Activated CD8-positive, alpha-beta T cell treated with anti-CD3 and anti-CD28 coated beads, Interleukin-2, amount 10 ng/mL, durations not matched to agents 7 days and 5 days (primary cell): ENCODE results near the gene AQP2. TPM values are rescaled to one million over a fixed set of nuclear protein-coding genes. Genes with fewer than 3 reads are reported as not detected.

Experiments
- ATAC-seq: fragments of 150-1000 bp; cut with Tn5 transposase; one replicate; pipeline ENCODE4 v1.10.0; 2021; ENCODE audit warnings: moderate library complexity
- CTCF ChIA-PET: fragments of 350-600 bp; sonication (Branson Sonifier 250); formaldehyde crosslinking; loops from one replicate; lab custom pipeline; 2021; ENCODE audit warnings: antibody characterized with exemption; lab: Charles Lee
- POLR2A ChIA-PET: fragments of 350-600 bp; sonication (Branson Sonifier 250); formaldehyde crosslinking; loops from one replicate; lab custom pipeline; 2021; ENCODE audit warnings: antibody characterized with exemption; lab: Charles Lee
- DNase-seq: peaks from one replicate; pipeline ENCODE4 v3.0.0-alpha.2; 2020
- H3K27ac Mint-ChIP-seq: one replicate; pipeline ENCODE4 v1.8.0; 2021; ENCODE audit warnings: mild to moderate bottlenecking, mixed read lengths
- H3K27me3 Mint-ChIP-seq: one replicate; pipeline ENCODE4 v1.8.0; 2021; ENCODE audit warnings: low read depth, mixed read lengths
- H3K36me3 Mint-ChIP-seq: one replicate; pipeline ENCODE4 v1.8.0; 2021; ENCODE audit warnings: low read depth, mixed read lengths
- H3K4me1 Mint-ChIP-seq: one replicate; pipeline ENCODE4 v1.8.0; 2021; ENCODE audit warnings: low read depth, mixed read lengths
- H3K4me3 Mint-ChIP-seq: one replicate; pipeline ENCODE4 v1.8.0; 2021; ENCODE audit warnings: mild to moderate bottlenecking, mixed read lengths
- H3K9me3 Mint-ChIP-seq: one replicate; pipeline ENCODE4 v1.8.0; 2022; ENCODE audit warnings: mixed read lengths; ENCODE audit not compliant: insufficient read depth
- total RNA-seq, 2 experiments: library from RNA; stranded (reverse); gene quantifications; one replicate each; pipeline ENCODE4 v1.2.3, GENCODE V29; 2021

AQP2 gene
- total RNA-seq, 2 experiments from 2014 or later, result not detected

DNA sequence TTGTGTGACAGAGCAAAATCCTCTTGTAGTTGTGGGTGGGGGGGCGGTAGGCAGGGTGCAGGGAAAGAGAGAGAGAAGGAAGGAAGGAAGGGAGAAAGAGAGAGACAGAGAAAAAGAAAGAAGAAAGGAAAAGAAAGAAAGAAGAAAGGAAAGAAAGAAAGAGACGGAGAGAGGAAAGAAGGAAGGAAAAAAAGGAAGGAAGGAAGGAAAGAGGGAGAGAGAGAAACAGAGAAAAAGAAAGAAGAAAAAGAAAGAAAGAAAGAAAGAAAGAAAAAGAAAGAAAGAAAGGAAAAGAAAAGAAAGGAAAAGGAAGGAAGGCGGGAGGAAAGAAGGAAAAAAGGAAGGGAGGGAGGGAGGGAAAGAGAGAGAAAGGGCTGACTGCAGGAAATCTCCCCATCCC, 29.2 kb upstream of the AQP2 start:
- Mint-ChIP-seq H3K4me1 (no peaks in the 10 kb centered on the region), H3K36me3 (no peaks in the 10 kb centered on the region), H3K9me3 (no peaks in the 10 kb centered on the region), H3K4me3 (no peak overlapping the region), H3K27me3 (peaks cover 3% of the 10 kb centered on the region), H3K27ac (no peak overlapping the region)
- ChIA-PET POLR2A (no interaction called here), CTCF (no interaction called here)
- DNase-seq, result no peak
- ATAC-seq, result no peak

DNA sequence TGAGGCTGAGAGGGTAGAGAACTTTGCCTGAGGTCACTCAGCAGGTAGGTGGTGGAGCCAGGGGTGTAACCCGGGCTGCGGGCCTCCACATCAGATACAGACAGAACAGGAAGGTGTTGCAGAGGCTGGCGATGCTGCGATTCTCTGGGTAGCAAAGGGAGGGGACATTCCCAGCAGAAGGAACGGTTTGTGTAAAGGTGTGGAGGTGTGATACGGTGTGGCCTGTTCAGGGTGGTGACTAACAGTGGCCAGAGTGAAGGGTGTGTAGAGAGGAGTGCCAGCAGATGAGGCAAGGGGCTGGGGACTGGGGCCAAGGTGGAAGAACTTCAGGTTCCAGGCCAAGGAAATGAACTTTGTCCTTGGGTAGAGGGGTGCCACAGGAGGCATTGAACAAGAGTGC, 28.6 kb upstream of the AQP2 start:
- ATAC-seq, result no peak
- Mint-ChIP-seq H3K27ac (no peak overlapping the region), H3K27me3 (peaks cover 3% of the 10 kb centered on the region), H3K4me3 (no peak overlapping the region), H3K9me3 (no peaks in the 10 kb centered on the region), H3K36me3 (no peaks in the 10 kb centered on the region), H3K4me1 (no peaks in the 10 kb centered on the region)
- POLR2A ChIA-PET, result no interaction called here
- no peak for DNase-seq
- CTCF ChIA-PET, result no interaction called here

DNA sequence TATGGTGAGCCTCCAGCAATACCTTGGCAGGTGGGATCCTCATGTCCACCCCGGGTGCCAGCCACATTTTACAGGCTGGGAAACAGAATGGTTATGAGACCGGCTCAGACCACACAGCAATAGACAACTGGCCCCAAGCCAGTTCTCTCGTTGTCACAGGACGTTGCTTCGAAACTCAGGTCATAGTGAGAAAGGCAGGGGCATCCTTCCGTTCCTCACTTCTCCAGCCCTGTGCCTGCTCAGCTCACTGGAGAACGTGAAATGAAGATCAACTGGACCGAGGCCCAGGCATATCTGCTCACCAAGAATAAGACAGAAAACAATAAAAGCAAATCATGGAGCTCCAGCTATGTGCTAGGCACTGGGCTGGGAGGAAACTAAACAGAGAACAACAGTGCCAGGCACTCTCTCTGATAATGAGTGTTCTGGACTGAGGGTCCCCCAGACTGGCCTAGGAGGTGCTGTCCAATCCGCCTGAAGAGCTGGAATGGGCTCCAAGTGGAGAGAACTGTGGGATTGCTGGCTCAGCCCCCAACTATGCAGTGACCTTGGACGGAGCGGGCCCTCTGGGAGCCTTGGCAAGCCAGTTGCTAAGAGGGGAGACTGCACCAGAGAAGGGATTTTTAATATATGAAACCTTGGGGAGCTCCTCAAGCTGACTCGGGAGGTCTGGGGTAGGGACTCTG, 28.0 kb upstream of the AQP2 start:
- no peaks in the 10 kb centered on the region for H3K36me3 Mint-ChIP-seq

DNA sequence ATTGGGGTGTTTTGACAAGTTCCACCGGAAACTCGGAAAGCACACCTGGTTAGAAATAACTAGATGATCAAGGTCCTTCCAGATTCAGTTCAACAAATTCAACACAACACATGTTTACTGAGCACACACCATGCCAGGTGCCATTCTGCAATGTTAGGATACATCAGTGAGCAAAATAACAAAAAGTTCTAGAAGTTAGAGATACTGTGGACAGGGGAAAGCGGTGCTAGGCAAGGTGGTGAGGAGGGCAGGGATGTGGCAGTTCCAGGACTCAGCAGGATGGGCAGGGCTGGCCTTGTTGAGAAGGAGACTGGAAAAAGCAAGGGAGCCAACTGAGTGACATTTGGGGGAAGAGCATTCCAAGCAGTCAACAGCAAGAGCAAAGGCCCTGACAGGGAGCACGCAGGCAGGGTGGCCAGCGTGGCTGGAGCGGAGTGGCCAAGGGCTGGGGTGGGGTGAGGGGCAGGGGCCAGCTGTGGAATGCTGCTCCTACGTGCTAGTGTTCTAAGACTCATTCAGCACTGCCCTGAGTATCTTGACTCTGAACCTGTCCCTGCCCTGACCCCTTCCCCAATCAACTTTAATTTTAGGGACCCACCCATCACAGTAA, 27.4 kb upstream of the AQP2 start:
- ATAC-seq (no peak), DNase-seq (no peak)
- no peaks in the 10 kb centered on the region for H3K9me3 Mint-ChIP-seq
- no peaks in the 10 kb centered on the region for H3K4me1 Mint-ChIP-seq
- ChIA-PET POLR2A (no interaction called here), CTCF (no interaction called here)
- no peak overlapping the region for H3K27ac Mint-ChIP-seq
- H3K4me3 Mint-ChIP-seq, result no peak overlapping the region
- no peaks in the 10 kb centered on the region for H3K36me3 Mint-ChIP-seq
- peaks cover 5% of the 10 kb centered on the region for H3K27me3 Mint-ChIP-seq

More for the DNA sequence above, 28.0 kb upstream of the AQP2 start:
- Mint-ChIP-seq H3K4me1 (no peaks in the 10 kb centered on the region), H3K9me3 (no peaks in the 10 kb centered on the region), H3K27me3 (peaks cover 3% of the 10 kb centered on the region), H3K4me3 (no peak overlapping the region), H3K27ac (no peak overlapping the region)
- CTCF ChIA-PET, result no interaction called here
- ATAC-seq, result no peak
- DNase-seq, result no peak
- POLR2A ChIA-PET, result no interaction called here

DNA sequence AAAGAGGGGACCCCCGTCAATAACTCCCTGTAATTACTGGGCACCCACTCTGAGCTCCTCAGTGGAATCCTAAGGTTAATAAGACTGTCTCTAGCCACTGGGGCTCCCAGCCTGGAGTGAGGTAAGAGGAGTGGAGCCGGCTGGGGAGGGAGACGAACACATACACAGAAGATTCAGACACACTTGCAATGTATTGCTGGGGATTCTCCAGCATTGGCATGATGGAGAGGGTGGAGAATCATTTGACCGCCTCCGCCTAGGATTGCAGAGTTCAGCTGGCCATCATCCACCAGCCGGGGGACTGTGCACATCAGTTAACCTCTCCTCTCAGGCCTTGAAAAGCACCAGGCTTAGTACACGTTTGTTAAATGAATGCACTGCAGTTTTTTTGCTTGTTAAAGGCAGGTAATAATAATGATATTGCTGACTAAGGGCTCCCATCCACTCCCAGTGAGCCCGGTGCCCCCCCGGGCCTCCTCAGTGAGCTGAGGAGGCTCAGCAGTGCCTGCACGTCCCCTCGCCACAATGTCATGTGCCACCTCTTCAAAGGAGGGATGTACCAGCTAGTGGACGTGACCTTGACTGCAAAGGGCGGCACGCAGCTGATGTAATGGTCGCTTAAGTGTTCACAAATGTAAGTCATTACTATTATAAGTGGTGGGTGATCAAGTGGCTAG, 26.5 kb upstream of the AQP2 start:
- ChIA-PET POLR2A (no interaction called here), CTCF (interaction anchor here (1.3 kb wide), 1 partner anchor 43 kb away, joined by 5 read pairs; no protein-coding TSS in a partner anchor)
- peaks cover 7% of the 10 kb centered on the region for H3K27me3 Mint-ChIP-seq
- H3K36me3 Mint-ChIP-seq, result no peaks in the 10 kb centered on the region
- no peaks in the 10 kb centered on the region for H3K9me3 Mint-ChIP-seq
- ATAC-seq (no peak), DNase-seq (no peak)
- no peak overlapping the region for H3K27ac Mint-ChIP-seq
- H3K4me3 Mint-ChIP-seq, result no peak overlapping the region
- H3K4me1 Mint-ChIP-seq, result no peaks in the 10 kb centered on the region

DNA sequence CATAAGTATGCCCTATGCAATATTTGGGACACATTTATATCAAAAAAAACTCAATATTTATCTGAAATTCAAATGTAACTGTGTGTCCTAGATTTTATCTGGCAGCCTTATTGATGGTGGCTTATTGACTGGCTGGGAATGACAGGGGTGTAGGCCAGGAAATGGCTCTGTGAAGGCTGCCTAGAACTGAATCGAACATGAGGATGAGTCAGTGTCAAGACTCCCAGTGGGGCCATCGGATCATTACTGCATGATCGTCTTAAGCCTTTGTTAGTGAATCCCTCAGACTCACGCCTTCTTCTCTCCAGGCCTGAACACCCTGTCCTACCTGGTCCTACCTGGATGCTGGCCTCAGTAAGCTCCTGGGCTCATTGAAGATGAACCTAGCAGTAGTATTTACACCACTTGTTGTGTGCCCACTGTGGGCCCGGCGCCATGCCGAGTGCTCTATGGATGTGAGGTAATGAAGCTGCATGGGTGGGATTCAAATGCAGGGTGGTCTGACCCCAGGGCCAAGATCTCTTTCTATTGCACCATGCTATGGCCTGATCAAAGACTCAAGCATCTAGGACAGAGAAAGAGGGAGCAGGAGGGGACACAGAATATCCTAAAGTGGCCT, 25.8 kb upstream of the AQP2 start:
- POLR2A ChIA-PET, result no interaction called here

DNA sequence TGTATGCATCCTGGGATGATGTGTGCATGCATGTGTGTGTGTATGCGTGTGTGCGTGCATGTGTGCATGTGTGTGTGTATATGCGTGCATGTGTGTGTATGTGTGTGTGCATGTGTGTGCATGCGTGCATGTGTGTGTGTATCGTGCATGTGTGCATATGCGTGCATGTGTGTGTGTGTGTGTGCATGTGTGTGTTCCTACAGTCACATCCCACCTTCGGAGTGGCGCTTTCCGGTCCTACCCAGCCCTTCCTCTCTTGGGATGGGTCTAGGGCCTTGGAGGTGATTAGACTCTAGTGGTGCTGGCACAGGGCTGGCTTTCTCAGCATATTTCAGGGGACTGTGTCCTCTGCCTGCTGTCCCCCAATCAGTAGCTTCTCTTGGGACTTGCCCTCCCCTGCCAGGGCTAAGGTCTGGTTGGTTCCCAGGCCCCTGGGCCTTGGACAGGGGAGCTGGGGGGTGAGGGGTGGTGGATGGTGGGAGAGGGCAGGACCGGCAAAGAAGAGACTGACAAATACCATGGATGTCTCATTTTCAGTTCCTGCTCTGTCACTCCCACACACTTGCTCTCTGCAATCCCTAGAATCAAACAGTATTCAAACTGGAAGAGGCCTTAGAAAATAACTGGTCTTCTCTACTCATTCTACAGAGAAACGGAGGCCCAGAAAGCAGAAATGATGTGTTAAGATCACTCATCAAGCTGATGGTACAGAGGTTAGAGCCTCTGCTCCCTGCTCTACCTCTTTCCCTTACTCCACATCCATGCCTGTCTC, 24.9 kb upstream of the AQP2 start:
- no peaks in the 10 kb centered on the region for H3K4me1 Mint-ChIP-seq
- no peak for ATAC-seq
- CTCF ChIA-PET, result interaction anchor here (1.3 kb wide), 1 partner anchor 41 kb away, joined by 5 read pairs; no protein-coding TSS in a partner anchor

More for the DNA sequence above, 25.8 kb upstream of the AQP2 start:
- H3K4me3 Mint-ChIP-seq, result no peak overlapping the region
- H3K27me3 Mint-ChIP-seq, result peaks cover 11% of the 10 kb centered on the region
- no peaks in the 10 kb centered on the region for H3K9me3 Mint-ChIP-seq
- no peak for DNase-seq
- H3K4me1 Mint-ChIP-seq, result no peaks in the 10 kb centered on the region
- no peaks in the 10 kb centered on the region for H3K36me3 Mint-ChIP-seq
- no peak overlapping the region for H3K27ac Mint-ChIP-seq
- CTCF ChIA-PET, result interaction anchor here (1.3 kb wide), 1 partner anchor 42 kb away, joined by 5 read pairs; no protein-coding TSS in a partner anchor
- no peak for ATAC-seq

DNA sequence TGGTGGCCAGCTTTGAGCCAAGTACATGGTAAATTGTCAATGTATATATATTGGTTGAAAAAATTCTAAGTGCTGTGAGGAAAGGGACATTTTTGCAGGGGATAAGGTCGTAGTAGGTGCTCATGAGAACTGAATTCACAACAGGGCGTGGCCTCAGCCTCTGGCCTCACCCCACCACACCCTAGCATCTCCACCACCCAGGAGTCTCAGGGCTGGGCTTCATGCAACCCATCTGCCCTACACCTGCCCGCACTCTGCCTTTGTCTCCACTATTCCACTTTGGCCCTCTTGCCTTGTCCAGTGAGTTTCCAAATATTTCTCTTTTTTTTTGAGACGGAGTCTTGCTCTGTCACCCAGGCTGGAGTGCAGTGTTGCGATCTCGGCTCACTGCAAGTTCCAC, 22.1 kb upstream of the AQP2 start:
- DNase-seq (no peak), ATAC-seq (no peak)
- H3K9me3 Mint-ChIP-seq, result no peaks in the 10 kb centered on the region
- no peak overlapping the region for H3K4me3 Mint-ChIP-seq
- ChIA-PET CTCF (interaction anchor here (0.7 to 1.9 kb wide), 6 partner anchors 12 to 62 kb away, joined by 3 to 17 read pairs (median 5); no protein-coding TSS in a partner anchor), POLR2A (no interaction called here)
- no peak overlapping the region for H3K27ac Mint-ChIP-seq
- H3K27me3 Mint-ChIP-seq, result peaks cover 8% of the 10 kb centered on the region
- H3K4me1 Mint-ChIP-seq, result no peaks in the 10 kb centered on the region
- H3K36me3 Mint-ChIP-seq, result no peaks in the 10 kb centered on the region

More for the DNA sequence above, 24.9 kb upstream of the AQP2 start:
- H3K36me3 Mint-ChIP-seq, result no peaks in the 10 kb centered on the region
- no peaks in the 10 kb centered on the region for H3K9me3 Mint-ChIP-seq
- no peak overlapping the region for H3K27ac Mint-ChIP-seq
- POLR2A ChIA-PET, result no interaction called here
- no peak for DNase-seq
- no peak overlapping the region for H3K4me3 Mint-ChIP-seq
- peaks cover 8% of the 10 kb centered on the region for H3K27me3 Mint-ChIP-seq

DNA sequence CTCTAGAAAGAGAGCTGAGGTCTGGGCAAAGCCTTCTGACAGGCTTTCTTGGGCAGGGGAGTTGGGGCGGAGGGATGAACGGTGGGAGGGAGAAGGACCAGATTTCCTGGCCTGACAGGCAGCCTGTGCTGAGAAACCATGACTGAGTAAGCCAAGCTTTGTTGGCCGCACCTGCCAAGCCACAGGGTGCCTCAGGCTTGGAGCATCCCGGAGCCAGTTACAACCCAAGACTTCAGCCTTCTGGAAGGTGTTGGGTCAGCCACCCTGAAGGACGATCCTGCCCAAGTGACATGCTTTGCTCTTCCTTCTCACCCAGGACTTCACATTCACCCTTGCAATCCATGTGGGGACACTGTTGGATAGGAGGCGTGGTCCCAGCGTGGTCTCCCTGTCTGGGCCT, 21.0 kb upstream of the AQP2 start:
- Mint-ChIP-seq H3K9me3 (no peaks in the 10 kb centered on the region), H3K27me3 (peaks cover 11% of the 10 kb centered on the region), H3K4me1 (no peaks in the 10 kb centered on the region), H3K27ac (no peak overlapping the region), H3K4me3 (no peak overlapping the region), H3K36me3 (no peaks in the 10 kb centered on the region)
- POLR2A ChIA-PET, result no interaction called here
- DNase-seq (no peak), ATAC-seq (no peak)
- CTCF ChIA-PET, result interaction anchor here (1.3 to 1.7 kb wide), 2 partner anchors 16 to 37 kb away, joined by 6 read pairs; no protein-coding TSS in a partner anchor

DNA sequence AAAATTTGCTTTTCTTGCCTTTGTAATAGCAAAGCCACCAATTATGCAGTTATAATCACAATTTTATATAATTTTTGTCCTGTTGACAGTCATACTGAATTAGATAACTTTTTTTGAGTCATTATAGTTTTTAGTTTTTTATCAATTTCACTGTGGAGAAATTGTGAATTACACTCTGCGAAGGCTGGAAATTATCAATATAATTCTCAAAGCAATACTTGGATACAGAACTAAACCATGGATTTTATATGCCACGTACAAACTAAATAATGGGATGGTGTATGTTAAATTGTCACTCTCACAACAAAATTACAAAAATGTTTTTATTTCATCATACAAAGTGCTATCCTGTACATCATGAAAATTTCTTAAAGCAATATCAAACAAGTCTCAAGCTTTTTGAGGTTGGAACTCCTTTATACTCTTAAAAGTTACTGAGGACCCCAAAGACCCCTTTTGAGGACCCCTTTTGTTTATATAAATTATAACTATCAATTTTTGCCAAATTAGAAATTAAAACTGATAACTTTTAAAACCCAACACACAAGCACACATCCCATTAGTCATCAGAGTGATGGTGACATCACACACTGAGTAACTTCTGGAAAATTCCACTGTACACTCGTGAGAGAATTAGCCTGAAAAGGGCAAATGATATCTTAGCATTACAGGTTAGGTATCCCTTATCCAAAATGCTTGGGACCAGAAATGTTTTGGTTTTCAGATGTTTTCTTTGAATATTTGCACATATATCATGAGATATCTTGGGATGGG, 19.8 kb upstream of the AQP2 start:
- Mint-ChIP-seq H3K27ac (no peak overlapping the region), H3K9me3 (no peaks in the 10 kb centered on the region), H3K4me1 (no peaks in the 10 kb centered on the region), H3K36me3 (no peaks in the 10 kb centered on the region), H3K4me3 (no peak overlapping the region), H3K27me3 (peaks cover 17% of the 10 kb centered on the region)
- CTCF ChIA-PET, result interaction anchor here (1.3 to 2.0 kb wide), 6 partner anchors 12 to 36 kb away, joined by 5 to 15 read pairs (median 6); no protein-coding TSS in a partner anchor
- ATAC-seq, result no peak
- DNase-seq, result no peak
- POLR2A ChIA-PET, result no interaction called here
